Astrocyte (in vitro differentiated cells and primary cell): ENCODE results near the gene B4GALNT3. TPM values are rescaled to one million over a fixed set of nuclear protein-coding genes. Genes with fewer than 3 reads are reported as not detected.

ENCODE experiments used
- DNase-seq: peaks from one replicate; pipeline ENCODE4 v3.0.0-alpha.2; 2010; ENCODE audit warnings: low read depth
- FAIRE-seq: peaks from 2 replicates; lab custom pipeline; 2011; peaks lifted over from hg19 to GRCh38; lab: Jason Lieb, UNC
- H2AFZ ChIP-seq: 2 replicates; pipeline ENCODE4 v1.6.0; 2012; ENCODE audit warnings: low read depth, low read length, inconsistent platforms
- H3K27ac ChIP-seq: 2 replicates; pipeline ENCODE4 v1.5.1; 2011; ENCODE audit warnings: low read depth, low read length, inconsistent platforms
- H3K27me3 ChIP-seq: 2 replicates; pipeline ENCODE4 v1.6.0; 2011; ENCODE audit warnings: low read length, inconsistent platforms; ENCODE audit not compliant: insufficient read depth
- H3K36me3 ChIP-seq: 2 replicates; pipeline ENCODE4 v1.5.1; 2011; ENCODE audit warnings: low read length, inconsistent platforms; ENCODE audit not compliant: insufficient read depth
- H3K4me1 ChIP-seq: 2 replicates; pipeline ENCODE4 v1.5.1; 2011; ENCODE audit warnings: low read length, inconsistent platforms; ENCODE audit not compliant: insufficient read depth
- H3K4me2 ChIP-seq: 2 replicates; pipeline ENCODE4 v1.6.0; 2012; ENCODE audit warnings: low read length, inconsistent platforms
- H3K4me3 ChIP-seq: 2 replicates; pipeline ENCODE4 v1.5.1; 2011; ENCODE audit warnings: low read depth, mild to moderate bottlenecking, low read length, inconsistent platforms; ENCODE audit not compliant: insufficient read depth
- H3K79me2 ChIP-seq: 2 replicates; pipeline ENCODE4 v1.6.0; 2012; ENCODE audit warnings: mild to moderate bottlenecking, low read length, inconsistent platforms; ENCODE audit not compliant: insufficient read depth
- H3K9ac ChIP-seq: 2 replicates; pipeline ENCODE4 v1.6.0; 2012; ENCODE audit warnings: mild to moderate bottlenecking, low read length, inconsistent platforms
- H3K9me3 ChIP-seq: 2 replicates; pipeline ENCODE4 v1.5.1; 2012; ENCODE audit warnings: low read depth, mild to moderate bottlenecking, low read length, inconsistent platforms; ENCODE audit not compliant: insufficient read depth
- H4K20me1 ChIP-seq: 2 replicates; pipeline ENCODE4 v1.6.0; 2012; ENCODE audit warnings: low read length, inconsistent platforms; ENCODE audit not compliant: insufficient read depth
- H3K27ac Mint-ChIP-seq: one replicate; pipeline ENCODE4 v1.8.0; 2021; ENCODE audit warnings: mild to moderate bottlenecking, mixed read lengths; ENCODE audit not compliant: unreplicated experiment
- H3K27me3 Mint-ChIP-seq: one replicate; pipeline ENCODE4 v1.8.0; 2021; ENCODE audit warnings: low read depth, mixed read lengths; ENCODE audit not compliant: unreplicated experiment
- H3K36me3 Mint-ChIP-seq: one replicate; pipeline ENCODE4 v1.8.0; 2021; ENCODE audit warnings: low read depth, mixed read lengths; ENCODE audit not compliant: unreplicated experiment
- H3K4me1 Mint-ChIP-seq: one replicate; pipeline ENCODE4 v1.8.0; 2021; ENCODE audit warnings: low read depth, mixed read lengths; ENCODE audit not compliant: unreplicated experiment
- H3K4me3 Mint-ChIP-seq: one replicate; pipeline ENCODE4 v1.8.0; 2021; ENCODE audit warnings: mild to moderate bottlenecking, moderate library complexity, mixed read lengths; ENCODE audit not compliant: unreplicated experiment
- H3K9me3 Mint-ChIP-seq: one replicate; pipeline ENCODE4 v1.8.0; 2021; ENCODE audit warnings: mild to moderate bottlenecking, mixed read lengths; ENCODE audit not compliant: unreplicated experiment
- CTCF ChIP-seq: IDR thresholded peaks from 2 replicates; pipeline ENCODE4 v1.5.1; 2011; ENCODE audit warnings: low read depth, mild to moderate bottlenecking, inconsistent platforms, low read length, moderate library complexity; ENCODE audit not compliant: insufficient read depth
- EZH2 ChIP-seq: IDR thresholded peaks from 2 replicates; pipeline ENCODE4 v1.6.1; 2012; ENCODE audit warnings: mild to moderate bottlenecking, low read length, inconsistent platforms; ENCODE audit not compliant: insufficient read depth
- total RNA-seq: library from RNA; stranded (reverse); gene quantifications from 2 replicates; pipeline ENCODE4 v1.2.1, GENCODE V29; 2021

B4GALNT3 gene
- total RNA-seq, 1 donor from 2014 or later = 3.6 TPM

DNA sequence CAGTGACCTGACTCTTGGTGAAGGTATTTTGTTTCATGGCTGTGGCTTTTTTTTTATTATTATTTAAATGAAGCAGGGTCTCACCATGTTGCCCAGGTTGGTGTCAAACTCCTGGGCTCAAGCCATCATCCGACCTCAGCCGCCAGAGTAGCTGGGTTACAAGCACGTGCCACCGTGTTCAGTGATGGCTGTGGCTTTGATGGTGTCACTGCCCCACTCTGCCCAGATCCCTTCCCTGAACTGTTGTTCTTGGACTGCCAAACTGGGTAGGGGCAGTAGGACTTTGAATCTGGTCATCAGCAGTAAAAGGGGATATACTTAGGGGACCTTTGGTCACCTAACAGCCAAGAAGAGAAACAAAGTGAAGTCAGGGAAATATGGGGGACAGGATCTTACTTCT is 19.4 kb downstream of the B4GALNT3 start:
- DNase-seq = no peak
- peaks cover 2% of the 10 kb centered on the region for H3K36me3 Mint-ChIP-seq
- no peaks in the 10 kb centered on the region for H3K36me3 ChIP-seq
- H3K79me2 ChIP-seq = no peaks in the 10 kb centered on the region
- H3K27ac Mint-ChIP-seq = peak overlapping the region; percentile 8
- peaks cover 40% of the 10 kb centered on the region for H3K27me3 ChIP-seq
- no peaks in the 10 kb centered on the region for H3K9me3 Mint-ChIP-seq
- no peaks in the 10 kb centered on the region for H4K20me1 ChIP-seq
- peaks cover 17% of the 10 kb centered on the region for H3K27me3 Mint-ChIP-seq
- H3K9ac ChIP-seq = no peak overlapping the region
- no peaks in the 10 kb centered on the region for H3K9me3 ChIP-seq
- H3K4me3 Mint-ChIP-seq = no peak overlapping the region
- TF ChIP-seq EZH2 (no peak), CTCF (no peak)
- peaks cover 18% of the 10 kb centered on the region for H3K4me1 Mint-ChIP-seq
- H3K4me2 ChIP-seq = no peak overlapping the region
- H2AFZ ChIP-seq = no peak overlapping the region
- H3K4me1 ChIP-seq = peaks cover 14% of the 10 kb centered on the region
- no peak overlapping the region for H3K27ac ChIP-seq
- no peak overlapping the region for H3K4me3 ChIP-seq
- FAIRE-seq = no peak

DNA sequence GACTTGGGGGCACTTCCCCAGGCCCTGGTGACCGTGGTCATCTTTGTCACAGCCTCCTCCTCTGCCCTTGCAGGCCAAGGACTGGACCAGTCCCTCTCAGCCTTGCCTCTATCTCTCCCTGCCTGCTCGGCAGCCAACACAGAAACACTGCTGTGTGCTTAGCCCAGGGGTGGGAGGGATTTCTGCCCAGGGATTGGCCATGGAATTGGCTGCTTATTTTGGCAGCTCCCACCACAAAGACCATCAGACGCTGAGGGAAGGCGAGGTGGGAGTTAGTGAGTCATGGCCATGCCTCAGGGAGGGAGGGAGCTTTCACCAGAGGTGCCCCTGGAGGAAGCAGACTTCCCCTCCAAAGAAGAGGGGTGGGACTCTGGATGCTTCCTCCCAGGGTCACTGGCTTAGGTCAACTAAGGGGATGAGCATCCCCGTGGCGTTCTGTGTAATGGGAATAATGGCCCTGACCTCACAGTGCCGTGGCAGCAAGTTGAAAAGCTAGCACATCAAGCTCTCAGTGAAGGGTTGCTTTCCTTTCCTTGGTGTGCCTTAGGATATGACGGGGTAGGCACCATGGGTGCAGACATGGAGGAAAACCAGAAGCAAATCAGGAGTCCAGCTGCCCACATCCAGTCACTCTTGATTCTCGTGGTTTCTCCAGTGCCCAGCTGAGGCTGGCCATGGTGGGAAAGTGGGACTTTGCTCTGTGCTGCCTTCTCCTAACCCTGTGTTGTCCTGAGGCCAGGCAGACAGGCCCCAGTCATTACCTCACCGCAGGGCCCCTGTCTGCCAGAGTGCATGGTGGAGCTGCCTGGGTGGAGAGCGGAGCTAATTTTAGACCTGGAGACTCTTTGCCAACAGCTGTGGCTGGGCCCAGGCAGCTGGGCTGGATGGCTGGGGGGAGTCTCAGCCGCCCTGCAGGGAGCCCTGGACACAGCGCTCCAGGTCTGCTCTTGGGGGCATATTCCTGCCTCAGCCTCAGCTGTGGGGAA is 21.4 kb downstream of the B4GALNT3 start:
- Histone ChIP-seq H3K27me3 (peaks cover 41% of the 10 kb centered on the region), H3K9me3 (no peaks in the 10 kb centered on the region), H3K4me3 (no peak overlapping the region), H3K79me2 (no peaks in the 10 kb centered on the region), H2AFZ (peak overlapping the region; percentile 50), H3K36me3 (no peaks in the 10 kb centered on the region), H3K4me1 (peaks cover 14% of the 10 kb centered on the region), H4K20me1 (no peaks in the 10 kb centered on the region), H3K9ac (peak overlapping the region; percentile 61), H3K4me2 (peak overlapping the region; percentile 63), H3K27ac (peak overlapping the region; percentile 66)
- Mint-ChIP-seq H3K36me3 (peaks cover 2% of the 10 kb centered on the region), H3K27ac (peak overlapping the region; percentile 41), H3K4me1 (peaks cover 12% of the 10 kb centered on the region), H3K4me3 (no peak overlapping the region), H3K27me3 (peaks cover 17% of the 10 kb centered on the region), H3K9me3 (no peaks in the 10 kb centered on the region)
- no peak for FAIRE-seq
- DNase-seq = peak; percentile 85
- no peak for TF ChIP-seq EZH2

- H3K4me1 ChIP-seq = peaks cover 14% of the 10 kb centered on the region
- H3K4me2 ChIP-seq = no peak overlapping the region
- FAIRE-seq = no peak
- no peak for DNase-seq
- Mint-ChIP-seq H3K27ac (no peak overlapping the region), H3K9me3 (no peaks in the 10 kb centered on the region), H3K27me3 (peaks cover 15% of the 10 kb centered on the region), H3K4me1 (peaks cover 12% of the 10 kb centered on the region), H3K36me3 (peaks cover 2% of the 10 kb centered on the region), H3K4me3 (no peak overlapping the region)
- no peaks in the 10 kb centered on the region for H3K79me2 ChIP-seq
- no peak overlapping the region for H3K4me3 ChIP-seq
- no peaks in the 10 kb centered on the region for H3K36me3 ChIP-seq
- no peaks in the 10 kb centered on the region for H3K9me3 ChIP-seq
- TF ChIP-seq EZH2 (no peak), CTCF (no peak)
- no peaks in the 10 kb centered on the region for H4K20me1 ChIP-seq
- H3K27me3 ChIP-seq = peaks cover 40% of the 10 kb centered on the region
- H3K9ac ChIP-seq = no peak overlapping the region
- H3K27ac ChIP-seq = no peak overlapping the region
- no peak overlapping the region for H2AFZ ChIP-seq
Observed at GRCh38 chr12:482061-482460, 22.3 kb downstream of the B4GALNT3 start.
